Fibroblast of upper back skin (primary cell): ENCODE results near the gene WDR73.
A peak's percentile ranks its signal among the peaks of the same experiment; 100 is the strongest.
"Not testable (repeated sequence)": the region's sequence is repeated elsewhere in the genome, so short reads cannot be mapped to it uniquely, and the experiment has no call there.

ENCODE experiments used
- DNase-seq: peaks from one replicate; pipeline ENCODE4 v3.0.0-alpha.2; 2013

WDR73 gene

DNA sequence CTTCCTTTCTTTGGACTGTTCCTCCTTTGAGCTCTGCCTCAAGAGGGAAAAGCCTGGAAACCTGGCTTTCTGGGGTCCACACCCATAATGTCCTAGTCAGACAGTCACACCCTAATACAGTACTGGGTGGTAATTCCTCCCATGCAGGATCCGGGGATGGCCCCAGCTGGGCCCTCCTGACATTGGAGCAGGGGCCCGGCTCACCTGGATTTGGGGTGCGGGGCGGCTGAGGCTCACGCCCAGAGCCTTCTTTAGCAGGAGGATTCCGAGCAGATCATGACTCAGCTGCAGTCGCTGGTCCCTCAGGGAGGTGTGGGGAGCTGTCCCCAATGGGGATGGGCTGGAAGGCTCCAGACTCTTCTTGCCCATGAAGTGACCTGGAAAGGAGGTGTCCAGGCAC, 2.9 kb upstream of the WDR73 start:
- DNase-seq: no peak

DNA sequence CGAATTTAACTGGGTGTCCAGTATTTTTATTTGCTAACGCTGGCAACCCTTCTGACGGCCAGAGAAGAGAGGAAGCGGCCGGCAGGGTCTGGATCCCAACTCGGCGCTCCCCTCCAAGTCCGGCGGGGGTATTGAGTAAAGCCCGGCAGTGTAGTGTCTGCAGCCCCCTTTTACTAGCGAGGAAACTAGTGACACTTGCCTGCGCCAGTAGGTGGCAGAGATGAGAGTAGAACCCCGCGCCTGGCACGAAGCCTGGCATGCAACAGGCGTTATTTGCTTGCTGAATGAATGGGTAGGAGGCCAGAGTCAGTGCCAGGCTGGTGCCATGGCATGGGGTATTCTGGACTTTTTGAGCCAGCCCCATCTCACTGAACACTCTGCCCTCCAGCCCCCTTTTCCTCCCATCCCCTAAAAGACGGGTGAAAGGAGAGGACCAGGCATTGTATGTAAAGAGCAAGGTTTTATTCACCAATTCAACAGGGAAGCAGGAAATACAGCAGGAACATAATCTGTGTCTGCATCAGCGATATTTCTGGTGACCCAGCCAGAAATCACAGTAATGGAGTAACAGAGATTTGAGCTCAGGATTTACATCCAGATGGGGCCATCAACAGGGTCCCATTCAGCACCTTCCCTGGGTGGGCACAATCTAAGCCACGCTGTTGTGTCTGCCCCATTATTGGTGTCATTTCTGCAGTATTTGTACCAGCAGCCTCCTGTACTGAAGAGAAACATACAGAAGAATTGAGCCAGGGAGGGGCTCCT, 788 bp upstream of the WDR73 start:
- DNase-seq: peak; percentile 84

DNA sequence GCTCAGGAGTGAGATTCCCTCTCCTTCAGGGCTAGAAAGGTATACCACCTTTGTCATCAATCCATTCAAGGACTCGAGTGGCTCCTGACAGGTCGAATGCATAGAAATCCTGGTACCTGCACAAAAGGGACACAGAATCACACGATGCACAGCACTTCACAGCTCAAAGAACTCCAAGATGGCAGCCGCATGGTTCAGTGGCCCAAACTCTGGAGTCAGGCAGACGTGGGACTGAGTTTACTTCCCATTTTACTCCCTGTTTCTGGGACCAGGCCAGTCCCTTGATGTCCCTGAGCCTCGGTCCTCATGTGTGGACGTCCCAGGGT, 536 bp downstream of the WDR73 start:
- no peak for DNase-seq

DNA sequence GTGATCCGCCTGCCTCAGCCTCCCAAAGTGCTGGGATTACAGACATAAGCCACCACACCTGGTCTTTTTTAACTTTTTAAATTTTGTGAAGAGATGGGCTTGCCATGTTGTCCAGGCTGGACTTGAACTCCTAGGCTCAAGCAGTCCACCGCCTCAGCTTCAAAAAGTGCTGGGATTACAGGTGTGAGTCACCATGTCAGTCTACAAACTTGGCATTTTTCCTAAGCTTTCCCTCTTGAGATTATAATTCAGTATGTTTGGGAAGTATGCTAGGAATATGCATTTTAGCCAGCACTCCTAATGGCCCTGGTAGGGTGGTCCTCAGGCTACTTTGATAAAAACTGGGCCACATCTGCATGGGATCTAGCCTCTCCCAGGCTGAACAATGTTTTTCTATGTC, 4.4 kb downstream of the WDR73 start:
- DNase-seq: peak; percentile 33

- no peak for DNase-seq
Observed at GRCh38 chr15:84648539-84648938, 5.5 kb downstream of the WDR73 start.

DNA sequence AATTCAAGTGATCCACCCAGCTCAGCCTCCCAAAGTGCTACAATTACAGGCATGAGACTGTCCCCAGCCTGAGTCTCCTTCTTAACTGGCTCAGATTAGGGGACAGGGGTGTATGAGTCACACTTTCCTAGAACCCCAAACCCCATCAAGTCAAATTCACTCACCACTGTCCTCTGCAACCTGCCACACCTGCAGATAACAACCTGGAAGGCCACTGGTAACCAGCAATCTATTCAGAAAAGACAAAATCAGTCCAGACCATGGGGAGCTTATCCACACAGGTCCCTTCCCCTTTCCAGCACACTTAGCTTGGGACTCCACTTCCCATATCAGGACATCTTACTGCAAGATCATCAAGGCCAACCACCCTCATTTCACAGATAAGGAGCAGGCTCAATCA, 6.4 kb downstream of the WDR73 start:
- DNase-seq: no peak

- no peak for DNase-seq
Observed at GRCh38 chr15:84645997-84646396, 8.1 kb downstream of the WDR73 start.

DNA sequence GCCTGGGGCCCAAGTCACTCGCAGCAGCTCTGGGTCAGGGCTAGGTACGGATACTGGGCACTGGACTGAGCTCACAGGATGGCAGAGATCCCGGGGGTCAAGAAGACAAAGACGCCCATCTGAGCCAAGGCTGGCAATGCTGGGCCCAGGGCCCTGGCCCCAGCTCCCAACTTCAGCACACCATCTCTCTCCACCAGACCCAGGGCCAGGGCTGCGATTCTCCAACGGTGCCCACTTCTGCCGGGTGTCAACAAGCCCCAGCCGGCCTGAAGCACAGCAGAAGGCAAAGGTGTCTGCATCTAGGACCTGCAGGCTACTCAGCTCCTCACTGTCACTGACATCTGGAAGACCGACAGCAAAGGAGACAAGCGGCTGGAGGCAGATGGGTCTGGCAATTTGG, 8.6 kb downstream of the WDR73 start:
- no peak for DNase-seq

DNA sequence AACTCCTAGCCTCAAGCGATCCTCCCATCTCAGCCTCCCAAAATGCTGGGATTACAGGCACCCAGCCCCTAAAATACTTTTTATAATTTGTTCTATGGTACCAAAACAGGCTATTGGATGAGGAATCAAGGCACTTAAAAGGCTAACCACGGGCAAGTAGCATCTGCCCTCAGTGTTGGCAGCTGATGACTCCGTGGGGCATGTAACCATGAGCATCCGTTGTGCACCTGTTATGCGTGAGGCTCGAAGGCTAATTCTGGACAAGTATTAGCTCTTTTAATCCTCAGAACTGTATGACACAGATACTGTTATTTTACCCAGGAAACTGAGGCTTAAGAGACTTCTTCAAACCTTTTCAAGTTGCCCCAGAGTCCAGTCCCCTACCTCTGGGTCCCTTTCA, 10.2 kb downstream of the WDR73 start:
- DNase-seq: no peak

- not testable (repeated sequence) for DNase-seq
Observed at GRCh38 chr15:84642640-84643039, 11.4 kb downstream of the WDR73 start.

DNA sequence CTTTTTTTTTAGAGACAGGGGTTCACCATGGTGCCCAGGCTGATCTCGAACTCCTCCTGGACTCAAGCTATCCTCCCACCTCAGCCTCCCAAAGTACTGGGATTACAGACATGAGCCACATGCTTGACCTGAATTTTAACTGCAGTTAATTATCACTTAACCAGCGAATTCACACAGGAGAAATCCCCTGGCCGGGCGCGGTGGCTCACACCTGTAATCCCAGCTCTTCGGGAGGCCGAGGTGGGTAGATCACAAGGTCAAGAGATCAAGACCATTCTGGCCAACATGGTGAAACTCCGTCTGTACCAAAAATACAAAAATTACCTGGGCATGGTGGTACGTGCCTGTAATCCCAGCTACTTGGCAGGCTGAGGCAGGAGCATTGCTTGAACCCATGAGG, 12.2 kb downstream of the WDR73 start:
- not testable (repeated sequence) for DNase-seq

- no peak for DNase-seq
Observed at GRCh38 chr15:84638103-84638502, 16.0 kb downstream of the WDR73 start.

GRCh38 chr15:84634228-84634837, 19.8 kb downstream of the WDR73 start:
- DNase-seq: no peak

GRCh38 chr15:84633311-84634227, 20.5 kb downstream of the WDR73 start:
- DNase-seq: peak; percentile 59

GRCh38 chr15:84631706-84632272, 22.3 kb downstream of the WDR73 start:
- DNase-seq: no peak

DNA sequence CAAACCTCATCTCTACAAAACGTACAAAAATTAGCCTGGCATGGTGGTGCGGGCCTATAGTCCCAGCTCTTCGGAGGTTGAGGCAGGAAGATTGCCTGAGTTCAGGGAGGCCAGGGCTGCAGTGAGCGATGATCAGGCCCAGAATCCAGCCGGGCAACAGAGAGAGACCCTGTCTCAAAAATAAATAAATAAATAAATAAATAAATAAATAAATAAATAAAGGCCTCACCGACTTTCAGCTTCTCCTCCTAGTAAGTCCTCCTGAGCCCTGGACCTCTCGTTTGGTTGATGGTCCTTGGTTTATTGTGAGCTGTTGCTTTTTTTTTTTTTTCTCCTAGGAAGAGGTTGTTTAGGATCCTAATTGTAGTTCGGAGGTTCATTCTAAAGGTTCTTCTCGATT, 25.1 kb downstream of the WDR73 start:
- DNase-seq: no peak

DNA sequence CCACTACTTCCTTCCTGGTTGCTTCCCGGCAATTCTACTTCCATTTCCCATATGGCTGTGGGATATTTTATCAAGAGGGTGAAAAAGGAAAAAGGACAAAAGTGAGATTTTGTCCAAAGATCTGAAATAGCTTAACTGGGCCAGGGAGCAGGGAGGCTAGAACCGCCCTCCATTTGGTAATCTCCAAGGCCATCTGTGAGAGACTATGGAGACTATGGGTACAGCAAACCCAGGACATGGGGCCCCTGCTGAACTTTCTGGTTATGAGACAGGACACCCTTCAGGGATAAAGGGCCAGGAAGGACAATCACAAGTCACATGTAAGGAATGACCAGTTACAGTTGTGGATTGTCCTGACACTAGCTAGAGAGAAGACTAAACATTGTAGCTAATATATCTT, 29.0 kb downstream of the WDR73 start:
- no peak for DNase-seq

DNA sequence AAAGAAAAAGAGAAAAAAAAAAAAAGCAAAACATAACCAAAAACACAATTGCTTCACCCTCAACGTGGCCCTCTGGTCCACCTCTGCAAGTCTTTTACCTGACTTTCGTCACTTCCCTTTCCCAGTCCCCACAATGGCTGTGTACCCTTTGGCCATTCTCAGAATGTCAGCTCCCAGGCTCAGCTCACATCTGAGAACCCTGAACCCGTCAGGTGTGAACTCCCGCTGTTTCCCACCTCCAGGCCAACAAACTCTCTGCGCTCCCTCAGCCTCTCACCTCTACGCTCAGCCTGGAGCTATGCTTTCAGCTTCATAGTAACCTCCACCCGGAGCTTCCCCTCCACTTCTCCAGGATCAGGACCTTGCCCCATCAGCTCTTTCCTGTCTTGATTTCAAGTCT, 29.7 kb downstream of the WDR73 start:
- no peak for DNase-seq

DNA sequence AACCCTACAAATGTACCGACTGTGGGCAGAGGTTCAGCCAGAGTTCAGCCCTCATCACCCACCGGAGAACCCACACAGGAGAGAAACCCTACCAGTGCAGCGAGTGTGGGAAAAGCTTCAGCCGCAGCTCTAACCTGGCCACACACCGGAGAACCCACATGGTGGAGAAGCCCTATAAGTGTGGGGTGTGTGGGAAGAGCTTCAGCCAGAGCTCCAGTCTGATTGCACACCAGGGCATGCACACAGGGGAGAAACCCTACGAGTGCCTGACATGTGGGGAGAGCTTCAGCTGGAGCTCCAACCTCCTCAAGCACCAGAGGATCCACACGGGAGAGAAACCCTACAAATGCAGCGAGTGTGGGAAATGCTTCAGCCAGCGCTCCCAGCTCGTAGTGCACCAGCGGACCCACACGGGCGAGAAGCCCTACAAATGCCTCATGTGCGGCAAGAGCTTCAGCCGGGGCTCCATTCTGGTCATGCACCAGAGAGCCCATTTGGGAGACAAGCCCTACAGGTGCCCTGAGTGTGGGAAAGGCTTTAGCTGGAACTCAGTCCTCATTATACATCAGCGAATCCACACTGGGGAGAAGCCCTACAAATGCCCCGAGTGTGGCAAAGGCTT, 32.6 kb downstream of the WDR73 start:
- DNase-seq: no peak

- no peak for DNase-seq
Observed at GRCh38 chr15:84620626-84621025, 33.5 kb downstream of the WDR73 start.

DNA sequence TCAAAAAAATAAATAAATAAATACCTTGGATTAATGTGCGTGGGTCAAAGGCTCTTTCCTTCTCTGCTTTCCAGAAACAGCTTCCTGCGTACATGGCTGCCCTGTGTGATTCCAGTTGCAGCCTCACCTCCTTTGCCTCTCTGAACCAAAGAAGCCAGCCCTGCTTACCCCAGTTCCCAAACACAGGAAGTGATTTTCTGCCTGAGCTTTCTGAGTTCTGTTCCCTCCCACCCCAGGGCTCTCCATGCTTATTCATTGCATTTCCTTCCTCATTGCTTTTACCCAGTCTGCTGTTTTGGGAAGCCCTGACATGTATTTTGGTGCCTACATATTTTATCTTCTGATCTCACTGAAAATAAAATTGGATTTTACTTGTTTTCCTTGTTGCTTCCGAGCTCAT, 37.8 kb downstream of the WDR73 start:
- DNase-seq: no peak

DNA sequence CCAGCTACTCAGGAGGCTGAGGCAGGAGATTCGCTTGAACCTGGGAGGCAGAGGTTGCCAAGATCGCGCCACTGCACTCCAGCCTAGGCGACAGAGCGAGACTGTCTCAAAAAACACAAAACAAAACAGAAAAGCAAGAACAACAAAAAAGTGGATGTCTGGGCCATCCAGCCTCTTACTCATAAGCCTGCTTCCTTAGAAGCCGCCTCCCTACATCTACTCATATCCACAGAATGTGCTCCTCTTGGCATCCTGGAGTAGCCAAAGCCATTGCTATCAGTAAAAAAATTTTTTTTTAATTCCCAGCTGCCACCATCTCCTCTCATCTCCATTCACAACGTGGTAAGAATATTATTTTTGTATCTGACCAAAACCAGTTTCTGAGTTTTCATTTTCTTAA, 42.5 kb downstream of the WDR73 start:
- DNase-seq: no peak
